CD4-positive, alpha-beta T cell (primary cell): ENCODE measurements around the gene KCNF1. TPM values are rescaled to one million over a fixed set of nuclear protein-coding genes. Genes with fewer than 3 reads are reported as not detected.

ENCODE experiments used
- ATAC-seq: fragments of 200-7000 bp; cut with Tn5 transposase; one replicate; pipeline ENCODE4 v1.10.0; 2022; ENCODE audit warnings: mild to moderate bottlenecking; ENCODE audit not compliant: poor library complexity
- CTCF ChIA-PET: fragments of 350-600 bp; sonication (Branson Sonifier 250); formaldehyde crosslinking; loops from one replicate; lab custom pipeline; 2021; ENCODE audit warnings: antibody characterized with exemption, inconsistent platforms; lab: Charles Lee
- POLR2A ChIA-PET: fragments of 350-600 bp; sonication (Branson Sonifier 250); formaldehyde crosslinking; loops from one replicate; lab custom pipeline; 2021; ENCODE audit warnings: antibody characterized with exemption, inconsistent platforms; lab: Charles Lee
- DNase-seq, 14 experiments: peaks; one replicate each; pipeline ENCODE4 v3.0.0-alpha.2; 2013 to 2020; ENCODE audit warnings: mixed read lengths in 2 of 14
- H3K27ac ChIP-seq, 2 donors: one replicate each; pipeline versions ENCODE4 v1.5.1 to v1.7.0; 2013; ENCODE audit warnings: low read length in 2 of 2, low read depth in 1 of 2, mild to moderate bottlenecking in 1 of 2
- H3K27me3 ChIP-seq, 2 experiments: 1 replicate in 1 of 2; 2 replicates in 1 of 2; pipeline versions ENCODE4 v1.6.1 to v1.7.0; 2013; ENCODE audit warnings: low read length in 2 of 2, control low read depth in 1 of 2, mild to moderate bottlenecking in 1 of 2, moderate library complexity in 1 of 2; ENCODE audit not compliant: insufficient read depth in 2 of 2, control insufficient read depth in 1 of 2
- H3K36me3 ChIP-seq: one replicate; pipeline ENCODE4 v1.6.1; 2013; ENCODE audit warnings: low read length, control low read depth; ENCODE audit not compliant: insufficient read depth
- H3K4me1 ChIP-seq: one replicate; pipeline ENCODE4 v1.6.1; 2013; ENCODE audit warnings: low read length, control low read depth; ENCODE audit not compliant: insufficient read depth
- H3K4me3 ChIP-seq: one replicate; pipeline ENCODE4 v1.5.1; 2013; ENCODE audit warnings: mild to moderate bottlenecking, low read length, moderate library complexity
- H3K9me3 ChIP-seq, 2 experiments: 1 replicate in 1 of 2; 2 replicates in 1 of 2; pipeline versions ENCODE4 v1.6.1 to v1.7.0; 2013; ENCODE audit warnings: low read length in 2 of 2, mild to moderate bottlenecking in 2 of 2, control low read depth in 1 of 2, moderate library complexity in 1 of 2; ENCODE audit not compliant: control insufficient read depth in 1 of 2, insufficient read depth in 1 of 2
- H3K27ac Mint-ChIP-seq: one replicate; pipeline ENCODE4 v1.8.0; 2020; ENCODE audit warnings: mixed read lengths
- H3K27me3 Mint-ChIP-seq: one replicate; pipeline ENCODE4 v1.8.0; 2021; ENCODE audit warnings: mixed read lengths
- H3K36me3 Mint-ChIP-seq: one replicate; pipeline ENCODE4 v1.8.0; 2021; ENCODE audit warnings: low read depth, mixed read lengths
- H3K4me1 Mint-ChIP-seq: one replicate; pipeline ENCODE4 v1.8.0; 2021; ENCODE audit warnings: low read depth, mixed read lengths
- H3K4me3 Mint-ChIP-seq: one replicate; pipeline ENCODE4 v1.8.0; 2020; ENCODE audit warnings: mild to moderate bottlenecking, mixed read lengths
- H3K9me3 Mint-ChIP-seq: one replicate; pipeline ENCODE4 v1.8.0; 2020; ENCODE audit warnings: mixed read lengths
- intact Hi-C, 2 experiments: fragments of 100-400 bp; cut with DNase I in 1 of 2; cut with micrococcal nuclease in 1 of 2; formaldehyde crosslinking; loops; one replicate each; pipeline versions ENCODE4 v1.15.1 to v1.9.0; 2023 to 2025; cut with DNase I, micrococcal nuclease
- total RNA-seq, 174 experiments: library from RNA in 2 of 174; stranded (reverse) in 2 of 174; gene quantifications; one replicate each; pipeline ENCODE4 v1.2.3 and lab custom pipeline; 2021 to 2026
- TF ChIP-seq, protein P1 (sequence below): fragments of 200-600 bp; IDR thresholded peaks from one replicate; pipeline ENCODE4 v1.8.0; 2022; ENCODE audit warnings: antibody characterized with exemption, mild to moderate bottlenecking

KCNF1 gene
- total RNA-seq, 2 experiments from 2014 or later: not detected

DNA sequence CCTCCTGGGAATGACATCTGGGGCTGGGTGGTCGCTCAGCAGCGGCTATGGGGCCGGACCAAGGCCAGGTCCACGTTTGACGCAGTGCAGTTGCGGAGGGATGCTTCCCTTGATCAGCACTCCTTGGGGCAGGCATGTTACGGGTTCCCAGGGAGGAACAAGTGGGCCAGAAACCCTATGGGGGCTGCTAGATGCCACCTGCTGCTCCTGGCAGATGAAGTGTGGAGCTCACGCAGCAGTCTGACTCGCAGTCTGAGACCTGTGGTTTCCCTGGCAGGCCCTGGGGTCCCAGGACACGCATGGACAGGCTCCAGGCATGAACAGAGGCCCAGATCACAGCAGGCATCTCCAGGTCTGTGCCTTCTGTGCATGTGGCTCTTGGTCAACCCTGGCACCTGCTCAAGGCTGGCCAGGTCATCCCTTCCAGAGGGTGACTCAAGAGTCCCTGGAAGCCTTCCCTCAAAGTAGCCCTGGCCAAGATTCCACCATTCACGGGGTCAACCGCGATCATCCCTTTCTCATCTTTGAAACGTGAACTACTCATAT, 20.0 kb downstream of the KCNF1 start:
- no peaks in the 10 kb centered on the region for H3K9me3 ChIP-seq
- no peak for DNase-seq
- ATAC-seq: no peak
- no peak overlapping the region for H3K4me3 Mint-ChIP-seq
- H3K36me3 Mint-ChIP-seq: no peaks in the 10 kb centered on the region
- H3K4me1 Mint-ChIP-seq: no peaks in the 10 kb centered on the region
- POLR2A ChIA-PET: no interaction called here
- no peak overlapping the region for H3K27ac Mint-ChIP-seq
- CTCF ChIA-PET: no interaction called here
- H3K27me3 ChIP-seq: peaks cover 0 to 4% of the 10 kb centered on the region in 2 experiments
- H3K4me1 ChIP-seq: no peaks in the 10 kb centered on the region
- intact Hi-C loops: no loop called here
- TF ChIP-seq, protein P1, sequence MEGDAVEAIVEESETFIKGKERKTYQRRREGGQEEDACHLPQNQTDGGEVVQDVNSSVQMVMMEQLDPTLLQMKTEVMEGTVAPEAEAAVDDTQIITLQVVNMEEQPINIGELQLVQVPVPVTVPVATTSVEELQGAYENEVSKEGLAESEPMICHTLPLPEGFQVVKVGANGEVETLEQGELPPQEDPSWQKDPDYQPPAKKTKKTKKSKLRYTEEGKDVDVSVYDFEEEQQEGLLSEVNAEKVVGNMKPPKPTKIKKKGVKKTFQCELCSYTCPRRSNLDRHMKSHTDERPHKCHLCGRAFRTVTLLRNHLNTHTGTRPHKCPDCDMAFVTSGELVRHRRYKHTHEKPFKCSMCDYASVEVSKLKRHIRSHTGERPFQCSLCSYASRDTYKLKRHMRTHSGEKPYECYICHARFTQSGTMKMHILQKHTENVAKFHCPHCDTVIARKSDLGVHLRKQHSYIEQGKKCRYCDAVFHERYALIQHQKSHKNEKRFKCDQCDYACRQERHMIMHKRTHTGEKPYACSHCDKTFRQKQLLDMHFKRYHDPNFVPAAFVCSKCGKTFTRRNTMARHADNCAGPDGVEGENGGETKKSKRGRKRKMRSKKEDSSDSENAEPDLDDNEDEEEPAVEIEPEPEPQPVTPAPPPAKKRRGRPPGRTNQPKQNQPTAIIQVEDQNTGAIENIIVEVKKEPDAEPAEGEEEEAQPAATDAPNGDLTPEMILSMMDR: no peak
- H3K4me3 ChIP-seq: no peak overlapping the region
- peaks cover 8% of the 10 kb centered on the region for H3K27me3 Mint-ChIP-seq
- no peaks in the 10 kb centered on the region for H3K9me3 Mint-ChIP-seq
- no peaks in the 10 kb centered on the region for H3K36me3 ChIP-seq
- no peak overlapping the region for H3K27ac ChIP-seq

DNA sequence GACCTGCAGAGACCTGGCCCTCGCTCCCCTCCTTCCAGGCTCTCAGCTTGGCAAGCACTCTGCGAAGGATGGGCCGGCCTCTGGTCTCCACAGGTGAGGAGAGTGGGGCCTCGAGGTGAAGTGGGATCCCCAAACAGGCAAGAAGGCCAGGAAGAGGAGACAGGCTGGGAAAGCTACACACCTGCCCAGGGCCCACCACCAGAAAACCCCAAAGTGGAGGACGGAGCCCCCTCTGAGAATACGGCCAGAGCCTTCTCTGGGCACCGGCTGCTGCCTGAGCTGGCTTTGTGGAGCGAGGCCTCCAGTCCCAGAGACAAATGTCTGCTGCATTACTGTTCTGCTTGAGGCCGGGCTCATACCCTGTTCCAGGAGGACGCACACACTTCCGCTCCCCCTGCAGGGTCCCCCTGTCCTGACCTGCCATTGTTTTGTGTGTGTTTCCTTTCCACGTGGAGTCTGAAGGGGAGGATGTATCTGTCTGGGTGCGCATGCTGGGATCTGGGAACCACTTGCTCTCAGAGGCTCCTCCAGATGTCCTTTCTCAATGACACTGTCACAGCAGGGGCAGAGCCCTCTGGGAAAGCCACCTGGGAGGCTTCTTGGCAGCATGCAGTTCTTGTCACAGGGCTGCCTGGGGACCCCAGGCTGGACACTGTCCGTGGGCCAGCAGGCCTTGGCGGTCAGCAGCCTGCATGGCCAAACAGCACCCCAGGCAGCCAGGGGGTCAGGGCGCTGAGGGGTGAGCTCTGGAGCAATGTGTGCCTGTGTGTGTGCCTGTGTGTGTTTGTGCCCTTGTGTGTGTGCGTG, 20.8 kb downstream of the KCNF1 start:
- DNase-seq: no peak
- Histone ChIP-seq H3K9me3 (no peaks in the 10 kb centered on the region), H3K27me3 (peaks cover 0 to 4% of the 10 kb centered on the region in 2 experiments), H3K4me1 (no peaks in the 10 kb centered on the region), H3K27ac (no peak overlapping the region), H3K4me3 (no peak overlapping the region), H3K36me3 (no peaks in the 10 kb centered on the region)
- intact Hi-C loops: no loop called here
- CTCF ChIA-PET: no interaction called here
- POLR2A ChIA-PET: no interaction called here
- H3K27me3 Mint-ChIP-seq: peaks cover 8% of the 10 kb centered on the region
- TF ChIP-seq, protein P1: no peak
- ATAC-seq: no peak
- no peak overlapping the region for H3K27ac Mint-ChIP-seq
- H3K36me3 Mint-ChIP-seq: no peaks in the 10 kb centered on the region
- H3K9me3 Mint-ChIP-seq: no peaks in the 10 kb centered on the region
- H3K4me3 Mint-ChIP-seq: no peak overlapping the region
- no peaks in the 10 kb centered on the region for H3K4me1 Mint-ChIP-seq

DNA sequence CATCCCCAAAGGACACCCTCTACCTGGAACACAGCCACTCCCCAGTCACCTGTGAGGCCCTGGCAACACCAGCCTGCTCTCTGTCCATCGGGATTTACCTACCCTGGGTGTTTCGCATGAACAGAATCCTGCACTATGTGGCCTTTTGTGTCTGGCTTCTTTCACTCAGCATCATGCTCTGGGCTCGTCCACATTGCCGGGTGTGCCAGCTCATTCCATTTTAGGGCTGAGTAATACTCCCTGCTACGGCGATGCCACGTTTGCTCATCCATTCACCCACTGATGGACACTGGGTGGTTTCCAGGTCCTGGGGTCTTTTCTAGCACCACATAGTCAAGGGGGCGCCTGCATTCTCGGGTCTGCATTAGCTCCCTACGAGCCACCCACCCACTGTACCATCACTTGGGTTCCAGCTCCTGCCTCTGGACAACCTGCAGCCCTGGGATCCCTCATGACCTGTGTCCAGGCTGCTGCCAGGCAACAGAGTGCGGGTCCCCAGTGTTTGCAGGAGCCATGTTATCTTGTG, 22.0 kb downstream of the KCNF1 start:
- CTCF ChIA-PET: no interaction called here
- intact Hi-C loops: no loop called here

More for the DNA sequence above, 22.0 kb downstream of the KCNF1 start:
- H3K36me3 ChIP-seq: no peaks in the 10 kb centered on the region
- POLR2A ChIA-PET: no interaction called here
- H3K27ac ChIP-seq: no peak overlapping the region
- Mint-ChIP-seq H3K4me3 (no peak overlapping the region), H3K27ac (no peak overlapping the region), H3K9me3 (peaks cover under 1% of the 10 kb centered on the region), H3K4me1 (no peaks in the 10 kb centered on the region), H3K36me3 (no peaks in the 10 kb centered on the region), H3K27me3 (peaks cover 8% of the 10 kb centered on the region)
- H3K4me1 ChIP-seq: no peaks in the 10 kb centered on the region
- TF ChIP-seq, protein P1: no peak
- no peak overlapping the region for H3K4me3 ChIP-seq
- H3K9me3 ChIP-seq: peaks cover 5 to 6% of the 10 kb centered on the region in 2 experiments
- DNase-seq (no peak), ATAC-seq (no peak)
- H3K27me3 ChIP-seq: peaks cover 0 to 4% of the 10 kb centered on the region in 2 experiments
